Peyer's patch (tissue), 4 donors: ENCODE data around the gene KRTAP5-7. TPM values are rescaled to one million over a fixed set of nuclear protein-coding genes. Genes with fewer than 3 reads are reported as not detected.

Experiments used
- DNase-seq, 3 donors: peaks; one replicate each; pipeline ENCODE4 v3.0.0-alpha.2; 2017 to 2019
- H3K27ac ChIP-seq, 4 donors: fragments of 200-600 bp; sonication (generic); one replicate each; pipeline ENCODE4 v1.5.1; 2016 to 2019
- H3K27me3 ChIP-seq, 2 donors: fragments of 200-600 bp; sonication (generic); one replicate each; pipeline ENCODE4 v1.5.1; 2019
- H3K36me3 ChIP-seq, 3 donors: fragments of 200-600 bp; sonication (generic); one replicate each; pipeline ENCODE4 v1.5.1; 2016 to 2019
- H3K4me1 ChIP-seq, 4 donors: fragments of 200-600 bp; sonication (generic); one replicate each; pipeline ENCODE4 v1.5.1; 2016 to 2019
- H3K4me3 ChIP-seq, 4 donors: fragments of 200-600 bp; sonication (generic); 1 replicate in 3 of 4; 2 replicates in 1 of 4; pipeline ENCODE4 v1.5.1; 2016 to 2019; ENCODE audit warnings: mild to moderate bottlenecking in 1 of 4
- H3K9me3 ChIP-seq, 4 donors: fragments of 200-600 bp; sonication (generic); one replicate each; pipeline ENCODE4 v1.5.1; 2016 to 2019; ENCODE audit warnings: mild to moderate bottlenecking in 1 of 4
- POLR2A ChIP-seq, 2 donors: fragments of 450-650 bp; IDR thresholded peaks; one replicate each; pipeline ENCODE4 v1.5.1; 2017; ENCODE audit warnings: antibody characterized with exemption in 2 of 2, mild to moderate bottlenecking in 2 of 2, moderate library complexity in 2 of 2
- total RNA-seq, 4 donors: library from RNA; depleted of rRNA; stranded (reverse); fragments of >200 nt; gene quantifications; one replicate each; pipeline ENCODE4 v1.1.0, GENCODE V29; 2016
- TF ChIP-seq, protein P1 (sequence below), 6 experiments: fragments of 450-650 bp in 4 of 6; fragments of 200-600 bp in 2 of 6; sonication (generic) in 1 of 6; IDR thresholded peaks; one replicate each; pipeline ENCODE4 v1.5.1; 2017 to 2019; ENCODE audit warnings: antibody characterized with exemption in 6 of 6, mild to moderate bottlenecking in 3 of 6, moderate library complexity in 1 of 6

Gene KRTAP5-7
- total RNA-seq, 4 donors from 2014 or later: 2.7 TPM; not detected in 3

DNA sequence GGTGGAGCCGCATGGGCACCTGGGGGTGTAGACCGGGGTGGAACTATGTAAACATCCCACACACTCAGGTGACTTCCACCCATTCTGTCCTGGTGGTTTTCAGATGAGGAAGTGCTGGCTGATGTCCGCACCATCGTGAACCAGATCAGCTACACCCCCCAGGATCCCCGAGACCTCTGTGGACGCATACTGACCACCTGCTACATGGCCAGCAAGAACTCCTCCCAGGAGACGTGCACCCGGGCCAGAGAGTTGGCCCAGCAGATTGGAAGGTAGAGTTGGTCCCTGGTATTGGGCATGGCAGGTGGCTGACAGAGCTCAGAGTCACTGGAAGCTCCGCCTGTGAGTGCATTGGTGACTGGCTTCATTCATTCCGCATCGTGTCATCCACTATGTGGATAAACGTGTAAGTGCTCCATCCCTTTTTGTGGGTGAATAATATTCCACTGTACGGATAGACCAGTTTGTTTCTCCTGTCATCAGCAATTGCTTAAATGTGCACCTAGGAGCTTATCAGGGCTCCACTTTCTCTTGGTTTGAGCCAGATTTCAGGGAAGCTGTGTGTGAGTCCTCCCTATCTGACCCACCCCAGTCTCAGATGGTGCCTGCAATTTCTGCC is 44.2 kb upstream of the KRTAP5-7 start:
- no peak for TF ChIP-seq POLR2A (IDR thresholded peaks at IDR 0.05)
- TF ChIP-seq, protein P1, sequence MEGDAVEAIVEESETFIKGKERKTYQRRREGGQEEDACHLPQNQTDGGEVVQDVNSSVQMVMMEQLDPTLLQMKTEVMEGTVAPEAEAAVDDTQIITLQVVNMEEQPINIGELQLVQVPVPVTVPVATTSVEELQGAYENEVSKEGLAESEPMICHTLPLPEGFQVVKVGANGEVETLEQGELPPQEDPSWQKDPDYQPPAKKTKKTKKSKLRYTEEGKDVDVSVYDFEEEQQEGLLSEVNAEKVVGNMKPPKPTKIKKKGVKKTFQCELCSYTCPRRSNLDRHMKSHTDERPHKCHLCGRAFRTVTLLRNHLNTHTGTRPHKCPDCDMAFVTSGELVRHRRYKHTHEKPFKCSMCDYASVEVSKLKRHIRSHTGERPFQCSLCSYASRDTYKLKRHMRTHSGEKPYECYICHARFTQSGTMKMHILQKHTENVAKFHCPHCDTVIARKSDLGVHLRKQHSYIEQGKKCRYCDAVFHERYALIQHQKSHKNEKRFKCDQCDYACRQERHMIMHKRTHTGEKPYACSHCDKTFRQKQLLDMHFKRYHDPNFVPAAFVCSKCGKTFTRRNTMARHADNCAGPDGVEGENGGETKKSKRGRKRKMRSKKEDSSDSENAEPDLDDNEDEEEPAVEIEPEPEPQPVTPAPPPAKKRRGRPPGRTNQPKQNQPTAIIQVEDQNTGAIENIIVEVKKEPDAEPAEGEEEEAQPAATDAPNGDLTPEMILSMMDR (IDR thresholded peaks at IDR 0.05): no peak
- Histone ChIP-seq H3K4me1 (no peaks in the 10 kb centered on the region), H3K27ac (no peak overlapping the region), H3K36me3 (peaks cover 0 to 85% (median 0%) of the 10 kb centered on the region in 3 donors), H3K27me3 (no peaks in the 10 kb centered on the region), H3K4me3 (no peak overlapping the region), H3K9me3 (no peaks in the 10 kb centered on the region)
- peak in 1 of 3 donors; percentile 30 for DNase-seq

DNA sequence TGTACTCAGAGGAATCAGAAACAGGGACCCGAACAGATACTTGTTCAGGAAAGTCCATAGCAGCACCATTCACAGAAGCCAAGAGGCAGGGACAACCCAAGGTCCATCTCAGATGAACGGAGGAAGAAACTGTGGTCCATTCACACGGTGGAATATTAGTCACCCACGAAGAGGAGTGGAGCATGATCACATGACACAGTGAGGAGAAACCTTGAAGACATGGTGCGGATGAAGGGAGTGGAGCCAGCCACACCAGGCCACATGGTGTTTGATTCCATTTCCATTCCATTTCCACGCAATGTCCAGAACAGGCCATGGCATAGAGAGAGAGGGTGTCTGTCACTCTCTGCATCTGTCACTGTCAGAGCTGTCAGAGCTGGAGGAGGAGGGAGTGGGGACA is 43.4 kb upstream of the KRTAP5-7 start:
- no peaks in the 10 kb centered on the region for H3K9me3 ChIP-seq
- H3K4me1 ChIP-seq: no peaks in the 10 kb centered on the region
- no peak for TF ChIP-seq POLR2A (IDR thresholded peaks at IDR 0.05)
- TF ChIP-seq, protein P1 (IDR thresholded peaks at IDR 0.05): no peak
- no peak overlapping the region for H3K27ac ChIP-seq
- no peak overlapping the region for H3K4me3 ChIP-seq
- peaks cover 0 to 83% (median 0%) of the 10 kb centered on the region in 3 donors for H3K36me3 ChIP-seq
- DNase-seq: no peak
- H3K27me3 ChIP-seq: no peaks in the 10 kb centered on the region

DNA sequence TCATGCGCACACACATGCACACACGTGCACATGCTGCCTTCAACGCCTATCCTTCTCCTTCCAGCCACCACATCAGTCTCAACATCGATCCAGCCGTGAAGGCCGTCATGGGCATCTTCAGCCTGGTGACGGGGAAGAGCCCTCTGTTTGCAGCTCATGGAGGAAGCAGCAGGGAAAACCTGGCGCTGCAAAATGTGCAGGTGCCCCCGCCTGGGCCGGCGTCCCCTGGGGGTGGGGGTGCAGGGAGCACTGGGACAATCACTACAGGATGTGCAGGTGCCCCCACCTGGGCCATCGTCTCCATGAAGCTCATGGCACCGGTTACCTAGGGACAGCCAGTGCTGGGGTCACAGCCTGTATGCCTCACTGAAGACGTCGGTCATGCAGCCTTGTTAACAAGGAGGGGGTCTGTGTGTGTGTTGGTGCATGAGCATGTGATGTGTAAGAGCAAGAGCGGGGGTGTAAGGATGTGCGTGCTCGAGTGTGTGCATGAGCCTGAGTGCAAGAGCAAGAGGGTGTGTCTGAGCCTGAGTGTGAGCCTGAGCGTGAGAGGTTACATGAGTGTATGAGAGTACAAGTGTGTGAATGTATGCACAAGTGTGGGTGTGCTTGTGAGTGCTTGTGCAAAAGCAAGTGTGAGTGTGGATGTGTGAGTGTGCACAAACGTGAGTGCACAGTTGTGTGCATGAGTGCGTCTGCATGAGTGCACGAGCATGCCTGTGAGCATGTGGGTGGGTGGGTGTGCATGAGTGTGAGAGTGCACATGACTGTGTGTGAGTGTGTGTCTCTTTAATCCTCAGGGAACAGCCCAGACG is 42.6 kb upstream of the KRTAP5-7 start:
- H3K27me3 ChIP-seq: no peaks in the 10 kb centered on the region
- peak in 2 of 3 donors; percentile 21 to 39 for DNase-seq
- peaks cover 0 to 82% (median 0%) of the 10 kb centered on the region in 3 donors for H3K36me3 ChIP-seq
- no peak overlapping the region for H3K27ac ChIP-seq
- H3K9me3 ChIP-seq: no peaks in the 10 kb centered on the region
- no peaks in the 10 kb centered on the region for H3K4me1 ChIP-seq
- TF ChIP-seq, protein P1 (IDR thresholded peaks at IDR 0.05): no peak
- TF ChIP-seq POLR2A (IDR thresholded peaks at IDR 0.05): no peak
- H3K4me3 ChIP-seq: no peak overlapping the region

DNA sequence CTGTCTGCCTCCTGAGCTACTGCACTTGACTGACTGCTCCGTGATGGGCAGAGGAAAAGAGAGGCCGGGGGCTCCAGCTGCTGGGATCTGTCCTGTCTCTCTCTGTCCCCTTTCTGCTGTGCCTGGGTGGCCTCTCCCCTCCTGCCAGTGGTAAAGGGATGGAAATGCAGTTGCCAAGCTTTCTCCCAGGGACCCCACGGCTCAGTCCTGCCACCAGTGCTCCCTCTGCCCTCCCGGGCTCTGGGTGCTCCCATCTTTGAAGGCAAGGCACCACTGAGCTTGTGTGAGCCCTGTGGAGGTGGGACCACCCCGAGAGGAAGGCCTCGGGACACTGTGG is 42.0 kb upstream of the KRTAP5-7 start:
- H3K36me3 ChIP-seq: peaks cover 0 to 81% (median 0%) of the 10 kb centered on the region in 3 donors

DNA sequence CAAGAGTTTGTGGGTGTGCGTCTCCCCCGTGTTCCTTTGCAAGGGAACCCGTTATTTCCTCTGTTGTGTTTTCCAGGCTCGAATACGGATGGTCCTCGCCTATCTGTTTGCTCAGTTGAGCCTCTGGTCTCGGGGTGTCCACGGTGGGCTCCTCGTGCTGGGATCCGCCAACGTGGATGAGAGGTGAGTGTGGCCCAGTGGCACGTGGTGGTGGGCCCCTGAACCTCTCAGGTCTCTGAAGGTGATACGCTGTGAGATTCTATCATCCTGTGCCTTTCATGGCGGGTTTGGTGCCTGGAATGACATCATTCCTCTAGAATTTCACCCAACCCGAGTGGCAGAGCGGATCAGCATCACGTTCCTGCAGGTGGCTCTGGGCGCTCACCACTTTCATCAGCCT is 41.6 kb upstream of the KRTAP5-7 start:
- no peak for TF ChIP-seq POLR2A (IDR thresholded peaks at IDR 0.05)
- TF ChIP-seq, protein P1 (IDR thresholded peaks at IDR 0.05): no peak
- peak in 2 of 3 donors; percentile 16 to 21 for DNase-seq
- Histone ChIP-seq H3K9me3 (no peaks in the 10 kb centered on the region), H3K27me3 (no peaks in the 10 kb centered on the region), H3K36me3 (peaks cover 0 to 81% (median 0%) of the 10 kb centered on the region in 3 donors), H3K27ac (no peak overlapping the region), H3K4me1 (no peaks in the 10 kb centered on the region), H3K4me3 (no peak overlapping the region)

More for the DNA sequence above, 42.0 kb upstream of the KRTAP5-7 start:
- H3K9me3 ChIP-seq: no peaks in the 10 kb centered on the region
- no peak for DNase-seq
- H3K4me1 ChIP-seq: no peaks in the 10 kb centered on the region
- no peak overlapping the region for H3K27ac ChIP-seq
- TF ChIP-seq, protein P1 (IDR thresholded peaks at IDR 0.05): no peak
- no peak for TF ChIP-seq POLR2A (IDR thresholded peaks at IDR 0.05)
- no peaks in the 10 kb centered on the region for H3K27me3 ChIP-seq
- no peak overlapping the region for H3K4me3 ChIP-seq
